Esophagus muscularis mucosa (tissue), 3 donors: Measurements from ENCODE around the gene VASH2.

Experiments
- CTCF ChIP-seq, 3 experiments: fragments of 200-600 bp in 2 of 3; fragments of 450-650 bp in 1 of 3; sonication (generic) in 2 of 3; IDR thresholded peaks; one replicate each; pipeline ENCODE4 v1.5.1; 2017 to 2019; ENCODE audit warnings: antibody characterized with exemption in 3 of 3, mild to moderate bottlenecking in 2 of 3, moderate library complexity in 1 of 3
- POLR2A ChIP-seq: fragments of 450-650 bp; IDR thresholded peaks from one replicate; pipeline ENCODE4 v1.6.1; 2017; ENCODE audit warnings: antibody characterized with exemption, moderate library complexity, mild to moderate bottlenecking, low read depth

GRCh38 chr1:213015099-213016050 lies 65.0 kb downstream of the VASH2 start, which contains the start of gene ANGEL2:
- TF ChIP-seq CTCF (IDR thresholded peaks at IDR 0.05) (no peak), POLR2A (no peak)
